Fibroblast of lung (primary cell): Measurements from ENCODE around the gene UGT1A3. TPM values are rescaled to one million over a fixed set of nuclear protein-coding genes. Genes with fewer than 3 reads are reported as not detected.

Experiments used
- DNase-seq, 2 donors: peaks; one replicate each; pipeline versions ENCODE4 v3.0.0 to v3.0.0-alpha.2; 2010; ENCODE audit warnings: low read depth in 2 of 2
- H2AFZ ChIP-seq: 2 replicates; pipeline ENCODE4 v1.5.1; 2012; ENCODE audit warnings: low read length, control low read depth, inconsistent platforms
- H3K27ac ChIP-seq: 2 replicates; pipeline ENCODE4 v1.5.1; 2011; ENCODE audit warnings: low read length, control low read depth; ENCODE audit not compliant: insufficient read depth
- H3K27me3 ChIP-seq: 2 replicates; pipeline ENCODE4 v1.5.1; 2011; ENCODE audit warnings: mild to moderate bottlenecking, low read length; ENCODE audit not compliant: control insufficient read depth, insufficient read depth
- H3K36me3 ChIP-seq: 2 replicates; pipeline ENCODE4 v1.5.1; 2011; ENCODE audit warnings: low read length; ENCODE audit not compliant: control insufficient read depth, insufficient read depth
- H3K4me1 ChIP-seq: 2 replicates; pipeline ENCODE4 v1.5.1; 2011; ENCODE audit warnings: low read length; ENCODE audit not compliant: control insufficient read depth, insufficient read depth; ENCODE audit errors: extremely low read depth
- H3K4me2 ChIP-seq: 2 replicates; pipeline ENCODE4 v1.5.1; 2011; ENCODE audit warnings: low read length, control low read depth; ENCODE audit not compliant: insufficient read depth; ENCODE audit errors: extremely low read depth
- H3K4me3 ChIP-seq, 4 experiments: fragments of 200-600 bp in 1 of 4; sonication (generic) in 1 of 4; replicated peaks in 1 of 4; 2 replicates each; pipeline ENCODE4 v1.5.1; 2011 to 2016; ENCODE audit warnings: low read length in 4 of 4, low read depth in 3 of 4, mild to moderate bottlenecking in 3 of 4, control low read depth in 2 of 4, inconsistent platforms in 1 of 4, mixed read lengths in 1 of 4; ENCODE audit not compliant: insufficient read depth in 1 of 4; ENCODE audit errors: control extremely low read depth in 1 of 4
- H3K79me2 ChIP-seq: 2 replicates; pipeline ENCODE4 v1.5.1; 2012; ENCODE audit warnings: mild to moderate bottlenecking, low read length, inconsistent platforms; ENCODE audit not compliant: control insufficient read depth, insufficient read depth
- H3K9ac ChIP-seq: 2 replicates; pipeline ENCODE4 v1.5.1; 2011; ENCODE audit warnings: mild to moderate bottlenecking, low read length, control low read depth; ENCODE audit not compliant: insufficient read depth
- H3K9me3 ChIP-seq: 2 replicates; pipeline ENCODE4 v1.5.1; 2012; ENCODE audit warnings: low read depth, low read length; ENCODE audit not compliant: control insufficient read depth, insufficient read depth
- H4K20me1 ChIP-seq: 2 replicates; pipeline ENCODE4 v1.5.1; 2011; ENCODE audit warnings: low read length; ENCODE audit not compliant: control insufficient read depth, insufficient read depth; ENCODE audit errors: extremely low read depth
- EZH2 ChIP-seq: IDR thresholded peaks from 2 replicates; pipeline ENCODE4 v1.5.1; 2012; ENCODE audit warnings: low read length, control low read depth, mild to moderate bottlenecking; ENCODE audit errors: missing control alignments
- polyA plus RNA-seq, 2 donors: library from polyadenylated mRNA; depleted of rRNA in 1 of 2; stranded (reverse) in 1 of 2; unstranded in 1 of 2; fragments of >200 nt; gene quantifications; 2 replicates each; pipeline ENCODE4 v1.2.1, GENCODE V29; 2011 to 2012; ENCODE audit warnings: missing spikeins in 1 of 2
- total RNA-seq: library from RNA; depleted of rRNA; stranded (reverse); fragments of >200 nt; gene quantifications from 2 replicates; pipeline ENCODE4 v1.2.1, GENCODE V29; 2014
- TF ChIP-seq, protein P1 (sequence below), 2 donors: IDR thresholded peaks in 1 of 2; conservative IDR thresholded peaks in 1 of 2; 1 replicate in 1 of 2; 2 replicates in 1 of 2; pipeline ENCODE4 v1.5.1; 2011 to 2012; ENCODE audit warnings: low read length in 2 of 2, control low read depth in 1 of 2, inconsistent platforms in 1 of 2, low read depth in 1 of 2, mild to moderate bottlenecking in 1 of 2

The UGT1A3 gene
- total and polyA plus RNA-seq, 2 donors (not counting 1 experiment from before 2014, with no cell fraction given): not detected

DNA sequence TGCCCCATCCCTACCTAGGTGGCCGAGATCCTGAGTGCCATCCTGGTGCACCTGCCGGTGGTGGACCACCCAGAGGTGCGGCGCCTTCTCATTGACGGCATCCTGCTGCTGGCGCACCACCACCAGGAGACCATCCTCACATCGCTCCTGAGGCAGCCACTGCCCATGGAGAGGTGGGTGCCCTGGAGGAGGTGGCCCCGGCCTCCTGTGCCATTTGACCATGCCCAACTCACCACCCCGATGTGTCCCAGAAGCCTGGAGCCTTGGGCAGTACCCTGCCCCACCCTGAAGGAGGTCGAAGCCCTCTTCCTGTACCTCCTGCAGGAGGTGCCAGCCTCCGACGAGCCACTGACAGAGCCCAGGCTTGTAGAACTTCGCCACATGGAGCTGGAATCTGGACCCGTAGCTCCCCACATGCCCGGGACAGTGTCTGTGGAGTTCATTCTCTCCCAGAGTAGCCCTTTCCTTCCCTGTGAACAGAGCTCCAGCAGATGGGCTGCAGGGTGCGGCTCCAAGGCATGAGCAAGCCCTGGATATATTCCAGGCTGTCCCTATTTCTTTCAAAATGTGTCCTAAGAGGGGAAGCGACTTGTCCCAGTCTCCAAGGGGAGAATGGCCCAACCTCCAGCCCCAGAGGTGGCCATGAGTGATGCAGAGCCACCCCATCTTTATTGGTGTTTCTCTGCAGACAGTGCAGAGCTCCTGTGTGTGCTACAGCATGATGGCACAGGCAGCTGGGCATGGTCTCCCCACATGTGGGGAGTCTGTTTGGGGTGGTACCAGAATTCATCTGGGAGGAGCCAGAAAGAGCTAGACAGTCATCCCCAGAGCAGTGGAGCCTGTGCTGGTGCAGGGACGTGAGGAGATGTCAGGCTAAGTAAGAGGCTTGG lies 91.3 kb downstream of the UGT1A3 start:
- Histone ChIP-seq H3K9me3 (no peaks in the 10 kb centered on the region), H3K27me3 (peaks cover 4% of the 10 kb centered on the region), H3K9ac (no peak overlapping the region), H4K20me1 (no peaks in the 10 kb centered on the region), H3K79me2 (no peaks in the 10 kb centered on the region), H3K4me3 (no peak overlapping the region), H3K27ac (no peak overlapping the region), H2AFZ (no peak overlapping the region), H3K4me2 (no peak overlapping the region), H3K36me3 (no peaks in the 10 kb centered on the region), H3K4me1 (no peaks in the 10 kb centered on the region)
- TF ChIP-seq, protein P1, sequence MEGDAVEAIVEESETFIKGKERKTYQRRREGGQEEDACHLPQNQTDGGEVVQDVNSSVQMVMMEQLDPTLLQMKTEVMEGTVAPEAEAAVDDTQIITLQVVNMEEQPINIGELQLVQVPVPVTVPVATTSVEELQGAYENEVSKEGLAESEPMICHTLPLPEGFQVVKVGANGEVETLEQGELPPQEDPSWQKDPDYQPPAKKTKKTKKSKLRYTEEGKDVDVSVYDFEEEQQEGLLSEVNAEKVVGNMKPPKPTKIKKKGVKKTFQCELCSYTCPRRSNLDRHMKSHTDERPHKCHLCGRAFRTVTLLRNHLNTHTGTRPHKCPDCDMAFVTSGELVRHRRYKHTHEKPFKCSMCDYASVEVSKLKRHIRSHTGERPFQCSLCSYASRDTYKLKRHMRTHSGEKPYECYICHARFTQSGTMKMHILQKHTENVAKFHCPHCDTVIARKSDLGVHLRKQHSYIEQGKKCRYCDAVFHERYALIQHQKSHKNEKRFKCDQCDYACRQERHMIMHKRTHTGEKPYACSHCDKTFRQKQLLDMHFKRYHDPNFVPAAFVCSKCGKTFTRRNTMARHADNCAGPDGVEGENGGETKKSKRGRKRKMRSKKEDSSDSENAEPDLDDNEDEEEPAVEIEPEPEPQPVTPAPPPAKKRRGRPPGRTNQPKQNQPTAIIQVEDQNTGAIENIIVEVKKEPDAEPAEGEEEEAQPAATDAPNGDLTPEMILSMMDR (conservative IDR thresholded peaks at IDR 0.05 in 1 of 2, IDR thresholded peaks at IDR 0.05 in 1 of 2; ENCODE audit: low read depth in 1 of 2, low read length in 2 of 2): no peak
- no peak for TF ChIP-seq EZH2
- DNase-seq: no peak

DNA sequence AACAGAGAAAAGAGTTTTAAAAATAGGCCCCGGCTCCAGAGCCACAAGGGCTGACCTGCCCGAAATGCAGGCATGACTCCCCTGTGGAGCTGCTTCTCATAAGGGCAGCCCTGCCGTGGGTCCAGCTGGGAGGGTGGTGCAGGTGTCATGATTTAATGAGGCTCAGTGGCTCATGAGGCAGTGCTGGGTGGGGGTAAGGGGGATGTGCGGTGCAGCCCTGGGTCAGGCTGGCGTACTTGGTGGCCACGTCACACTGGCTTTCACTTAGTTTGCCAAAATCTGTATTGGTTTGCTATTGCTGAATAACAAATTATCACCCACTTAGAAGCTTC lies 91.9 kb downstream of the UGT1A3 start:
- DNase-seq: no peak
- no peaks in the 10 kb centered on the region for H3K36me3 ChIP-seq

DNA sequence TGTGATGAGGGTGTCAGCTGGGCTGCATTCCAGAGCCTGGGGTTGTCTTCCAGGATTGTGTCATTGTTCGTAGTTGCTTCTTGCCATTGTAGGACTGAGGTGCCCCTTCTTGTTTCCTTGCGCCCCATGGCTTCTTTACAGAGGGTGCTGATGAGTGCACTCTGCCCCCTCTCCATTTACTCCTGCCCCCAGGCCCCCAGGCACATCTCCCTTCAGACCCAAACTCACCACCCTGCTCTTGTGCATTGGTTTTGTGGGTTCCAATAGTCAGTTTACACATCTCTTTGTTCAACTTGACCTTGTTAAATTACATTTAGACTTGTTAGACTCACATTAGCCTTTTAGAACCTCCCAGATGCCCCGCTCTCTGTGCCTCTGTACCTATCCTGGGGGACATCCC lies 92.4 kb downstream of the UGT1A3 start:
- DNase-seq: no peak
- Histone ChIP-seq H3K27ac (no peak overlapping the region), H2AFZ (no peak overlapping the region)

More for the DNA sequence above, 91.9 kb downstream of the UGT1A3 start:
- H3K79me2 ChIP-seq: no peaks in the 10 kb centered on the region
- H3K27me3 ChIP-seq: peaks cover 4% of the 10 kb centered on the region
- H3K4me1 ChIP-seq: no peaks in the 10 kb centered on the region
- H3K4me2 ChIP-seq: no peak overlapping the region
- no peaks in the 10 kb centered on the region for H3K9me3 ChIP-seq
- H2AFZ ChIP-seq: no peak overlapping the region
- no peak overlapping the region for H3K27ac ChIP-seq
- TF ChIP-seq, protein P1 (conservative IDR thresholded peaks at IDR 0.05 in 1 of 2, IDR thresholded peaks at IDR 0.05 in 1 of 2; ENCODE audit: low read depth in 1 of 2, low read length in 2 of 2): no peak
- TF ChIP-seq EZH2: no peak
- no peak overlapping the region for H3K4me3 ChIP-seq
- H3K9ac ChIP-seq: no peak overlapping the region
- H4K20me1 ChIP-seq: no peaks in the 10 kb centered on the region

More for the DNA sequence above, 92.4 kb downstream of the UGT1A3 start:
- Histone ChIP-seq H3K9me3 (no peaks in the 10 kb centered on the region), H3K36me3 (no peaks in the 10 kb centered on the region), H3K9ac (no peak overlapping the region), H4K20me1 (no peaks in the 10 kb centered on the region), H3K4me1 (no peaks in the 10 kb centered on the region), H3K27me3 (peaks cover 4% of the 10 kb centered on the region), H3K4me3 (no peak overlapping the region), H3K4me2 (no peak overlapping the region), H3K79me2 (no peaks in the 10 kb centered on the region)
- TF ChIP-seq, protein P1 (conservative IDR thresholded peaks at IDR 0.05 in 1 of 2, IDR thresholded peaks at IDR 0.05 in 1 of 2; ENCODE audit: low read depth in 1 of 2, low read length in 2 of 2): no peak
- TF ChIP-seq EZH2: no peak
